Measurements from ENCODE around the gene SLC6A12.

SLC6A12 gene

GRCh38 chr12:177980-178828 is 35.8 kb downstream of the SLC6A12 start:
- DNase-seq (ENCODE audit: low spot score): no peak

- DNase-seq (ENCODE audit: low spot score): no peak
Measured at GRCh38 chr12:177336-177979, 36.5 kb downstream of the SLC6A12 start.

- DNase-seq (ENCODE audit: low spot score): peak; percentile 47
Measured at GRCh38 chr12:176321-177181, 37.4 kb downstream of the SLC6A12 start.

- no peak for DNase-seq (ENCODE audit: low spot score)
Measured at GRCh38 chr12:175759-176158, 38.2 kb downstream of the SLC6A12 start.

GRCh38 chr12:175250-175649 is 38.7 kb downstream of the SLC6A12 start:
- no peak for DNase-seq (ENCODE audit: low spot score)

DNA sequence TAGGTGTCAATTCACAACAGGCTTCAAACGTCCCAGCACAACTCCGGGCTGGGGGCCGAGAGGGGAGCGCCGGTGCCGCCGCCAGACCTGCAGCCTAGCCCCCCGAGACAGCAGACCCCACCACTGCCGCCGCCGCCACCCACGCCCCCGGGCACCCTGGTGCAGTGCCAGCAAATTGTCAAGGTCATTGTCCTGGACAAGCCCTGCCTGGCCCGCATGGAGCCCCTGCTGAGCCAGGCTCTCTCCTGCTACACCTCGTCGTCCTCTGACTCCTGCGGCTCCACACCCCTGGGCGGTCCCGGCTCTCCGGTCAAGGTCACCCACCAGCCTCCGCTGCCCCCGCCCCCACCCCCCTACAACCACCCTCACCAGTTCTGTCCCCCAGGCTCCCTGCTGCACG is 39.4 kb downstream of the SLC6A12 start:
- no peak for DNase-seq (ENCODE audit: low spot score)

DNA sequence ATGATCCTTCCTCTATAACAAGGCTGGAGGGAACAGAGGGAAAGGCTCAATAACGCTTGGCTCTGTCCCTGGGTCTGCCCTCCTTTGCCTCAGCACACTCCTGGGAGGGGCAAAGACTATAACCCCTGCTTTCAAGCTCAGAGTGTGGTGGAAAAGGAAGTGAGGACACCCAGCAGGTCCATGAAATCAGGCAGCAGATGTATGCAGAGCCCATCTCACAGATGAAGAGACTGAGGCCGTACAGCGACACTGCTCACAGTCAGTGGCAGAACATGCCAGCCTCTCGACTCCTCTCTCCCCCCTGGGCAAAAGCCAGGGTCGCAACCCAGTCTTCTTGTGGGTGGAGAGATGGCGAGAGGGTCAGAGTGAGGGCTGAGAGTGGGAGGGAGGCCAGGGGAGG is 39.8 kb downstream of the SLC6A12 start:
- DNase-seq (ENCODE audit: low spot score): no peak

DNA sequence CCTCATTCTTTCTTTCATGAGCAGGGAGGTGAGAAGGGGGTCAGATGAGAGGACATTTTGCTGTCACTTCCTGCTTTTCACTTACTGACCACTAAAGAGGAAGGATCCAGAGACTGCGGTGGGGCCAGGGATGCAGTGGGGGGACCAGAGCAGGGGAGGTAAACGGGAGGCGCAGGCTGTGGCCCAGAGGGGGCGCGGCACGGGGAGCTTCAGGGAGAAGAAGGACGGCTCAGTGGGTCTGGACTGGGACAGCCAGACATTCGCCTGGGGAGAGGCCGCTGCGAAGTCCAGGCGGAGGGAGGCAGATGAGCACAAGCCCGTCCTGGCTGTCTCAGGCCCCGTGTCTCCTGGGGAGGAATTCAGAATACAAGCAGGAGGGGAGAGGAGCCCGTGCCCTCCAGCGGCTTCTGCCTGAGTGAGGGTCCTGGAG is 41.2 kb downstream of the SLC6A12 start:
- no peak for DNase-seq (ENCODE audit: low spot score)

- DNase-seq (ENCODE audit: low spot score): no peak
Measured at GRCh38 chr12:171743-172676, 41.9 kb downstream of the SLC6A12 start.

- no peak for DNase-seq (ENCODE audit: low spot score)
Measured at GRCh38 chr12:171276-171675, 42.7 kb downstream of the SLC6A12 start.

DNA sequence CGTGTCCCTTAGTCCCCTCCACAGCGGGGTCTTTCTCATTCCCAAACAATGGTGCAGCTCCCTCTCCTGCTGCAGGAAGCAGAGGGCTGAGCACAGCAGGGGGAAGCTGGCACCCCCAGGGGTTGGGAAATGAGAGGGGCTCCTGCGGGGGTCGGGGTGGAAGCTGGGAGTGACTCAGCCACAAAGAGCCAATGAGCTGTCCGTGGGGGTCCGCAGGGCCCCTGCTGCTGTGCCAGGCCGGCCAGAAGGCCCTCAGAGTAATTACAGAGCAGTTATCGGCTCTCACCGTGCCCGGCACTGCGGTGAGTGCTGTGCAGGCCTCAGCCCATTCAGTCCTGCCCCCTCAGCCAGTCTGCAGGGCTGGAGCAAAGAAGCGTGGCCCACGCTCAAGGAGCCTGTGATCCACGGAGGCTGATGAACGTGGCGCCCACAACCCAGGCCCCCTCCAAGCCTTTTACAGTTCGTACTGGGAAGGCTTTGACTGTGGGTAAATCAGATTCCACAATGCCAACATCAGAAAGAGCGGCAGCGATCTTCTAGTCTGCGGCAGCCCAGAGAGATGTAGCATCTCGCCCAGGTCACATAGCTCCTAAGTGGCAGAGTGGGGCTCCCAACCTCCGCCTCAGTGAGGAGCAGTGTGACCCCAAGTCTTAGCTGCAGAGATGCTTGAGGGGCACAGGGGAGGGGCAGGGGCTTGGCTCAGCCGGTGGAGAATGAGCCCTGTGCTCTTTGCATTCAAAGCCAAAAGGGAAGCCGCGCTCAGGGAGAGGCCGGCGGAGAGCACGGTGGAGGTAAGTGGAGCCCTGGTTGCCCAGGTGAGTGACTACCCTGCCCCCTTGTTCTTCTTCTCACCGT is 43.4 kb downstream of the SLC6A12 start:
- no peak for DNase-seq (ENCODE audit: low spot score)

GRCh38 chr12:169528-170370 is 44.2 kb downstream of the SLC6A12 start:
- no peak for DNase-seq (ENCODE audit: low spot score)

DNA sequence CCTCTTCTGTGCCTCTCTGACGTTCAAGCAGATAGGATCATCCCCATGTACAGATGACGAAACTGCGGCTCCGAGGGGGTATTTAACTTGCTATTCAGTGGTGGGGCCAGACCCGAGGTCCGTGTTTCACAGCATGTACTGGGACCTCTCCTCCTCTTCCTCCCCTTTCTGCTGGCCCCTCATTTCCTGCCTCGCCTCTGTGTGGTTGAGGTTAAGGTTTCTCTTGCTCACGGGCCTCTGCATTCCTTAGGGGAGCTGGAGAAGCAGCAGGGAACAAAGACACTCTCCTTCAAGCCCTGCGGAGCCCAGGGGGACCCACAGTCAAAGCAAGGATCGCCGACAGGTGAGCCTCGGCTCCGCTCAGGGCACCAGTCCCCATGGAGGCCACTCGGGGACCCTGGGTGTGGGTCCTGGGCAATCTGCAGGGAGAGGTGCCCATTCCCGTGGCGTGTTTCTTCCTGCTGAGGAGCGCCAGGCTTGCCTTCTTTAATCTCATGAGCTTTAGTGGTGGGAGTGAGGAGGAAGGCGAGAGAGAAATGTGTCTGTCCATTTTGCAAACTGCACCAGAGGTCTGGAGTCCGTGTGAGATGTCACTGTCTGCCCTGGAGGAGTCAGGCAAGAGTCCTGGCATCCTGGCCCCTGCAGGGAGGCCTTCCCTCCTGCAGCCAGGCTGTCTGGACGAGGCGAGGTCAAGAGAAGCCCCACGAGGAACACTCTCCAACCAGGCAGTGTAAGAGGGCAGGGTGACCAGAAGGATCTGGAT is 45.0 kb downstream of the SLC6A12 start:
- no peak for DNase-seq (ENCODE audit: low spot score)

DNA sequence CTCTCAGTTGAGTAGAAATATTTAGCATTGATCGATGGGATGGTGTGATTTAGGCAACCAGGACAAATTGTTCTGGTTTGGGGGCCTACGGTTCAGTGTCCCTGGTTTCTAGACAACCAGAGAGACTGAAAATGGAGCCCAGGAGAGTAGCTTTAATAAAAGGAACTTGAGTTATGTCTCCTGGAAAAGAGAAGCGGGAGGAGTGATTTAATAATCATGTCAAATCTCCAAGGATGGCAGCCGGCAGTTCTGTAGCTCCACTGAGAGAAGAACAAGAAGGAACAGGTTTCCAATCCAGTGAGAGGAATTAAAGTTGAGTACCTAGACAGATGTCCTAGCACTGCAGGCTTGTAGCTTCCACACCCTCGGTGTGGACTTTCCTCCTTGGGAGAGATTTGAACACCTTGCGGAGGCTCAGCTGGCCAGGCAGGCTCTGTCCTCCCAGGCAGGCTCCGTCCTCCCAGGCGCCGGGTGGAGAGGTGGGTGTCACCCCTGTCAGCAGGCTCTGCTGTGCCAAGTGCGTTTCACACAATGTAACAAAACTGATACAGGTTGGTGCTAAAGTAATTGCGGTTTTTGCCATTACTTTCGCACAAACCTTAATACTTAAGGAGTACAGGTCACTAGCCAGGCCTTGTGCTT is 45.9 kb downstream of the SLC6A12 start:
- DNase-seq (ENCODE audit: low spot score): no peak

DNA sequence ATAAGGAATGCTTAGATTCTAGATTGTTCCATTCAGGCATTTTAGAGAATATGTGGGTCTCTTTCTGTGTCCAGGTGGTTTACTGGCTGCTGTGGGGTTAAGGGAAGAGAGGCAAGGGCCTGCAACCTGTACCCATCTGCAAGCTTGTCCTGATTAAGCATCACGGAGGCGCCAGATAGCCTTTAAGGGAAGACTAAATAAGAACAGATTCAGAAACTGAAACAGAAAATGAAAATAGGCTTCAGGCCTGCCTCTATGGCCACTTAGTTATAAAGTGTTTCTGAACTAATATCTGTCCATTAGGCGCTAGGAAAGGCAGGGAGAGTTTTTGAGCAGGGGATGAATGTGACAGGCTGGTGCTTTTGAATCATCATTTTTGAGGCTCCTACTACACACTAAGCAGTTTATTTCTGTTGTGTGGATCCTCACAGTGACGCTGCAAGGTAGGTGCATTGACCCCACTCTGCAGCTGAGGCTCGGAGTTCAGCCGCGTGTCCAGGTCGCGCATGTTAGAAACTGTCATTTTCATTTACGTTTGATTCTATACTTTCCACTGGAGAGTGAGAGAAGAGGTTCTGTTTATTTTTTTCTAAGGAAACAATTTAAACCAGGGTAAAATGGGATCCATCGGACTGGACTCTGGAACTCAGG is 47.4 kb downstream of the SLC6A12 start:
- DNase-seq (ENCODE audit: low spot score): no peak

GRCh38 chr12:165862-166368 is 48.0 kb downstream of the SLC6A12 start:
- no peak for DNase-seq (ENCODE audit: low spot score)

DNA sequence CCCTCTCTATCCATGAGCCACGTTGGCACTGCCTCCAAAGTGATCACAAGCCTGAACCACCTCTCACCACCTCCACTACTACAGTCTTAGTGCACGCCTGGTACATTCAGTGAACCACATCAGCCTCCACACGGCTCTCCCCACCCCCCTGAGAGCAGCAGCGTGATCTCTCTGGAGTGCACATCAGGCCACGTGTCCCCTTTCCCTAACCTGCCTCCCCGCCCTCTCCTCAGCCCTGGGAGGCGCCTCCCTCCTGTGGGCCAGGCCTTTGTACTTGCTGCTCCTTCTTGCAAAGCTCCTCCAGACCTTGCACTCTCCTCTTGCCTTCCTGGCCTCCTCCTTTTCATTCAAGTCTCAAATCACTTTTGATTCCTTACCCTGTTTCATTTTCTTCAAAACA is 49.8 kb downstream of the SLC6A12 start:
- DNase-seq (ENCODE audit: low spot score): no peak

All from pons (tissue), 1 donor.